GM19328 (cell line): ENCODE measurements around the gene MYL7.

Source experiments
- ATAC-seq: cut with Tn5 transposase; IDR thresholded peaks from one replicate; pipeline ENCODE4 v1.9.1; 2021; ENCODE audit warnings: mild to moderate bottlenecking, moderate library complexity; ENCODE audit not compliant: unreplicated experiment

MYL7 gene

DNA sequence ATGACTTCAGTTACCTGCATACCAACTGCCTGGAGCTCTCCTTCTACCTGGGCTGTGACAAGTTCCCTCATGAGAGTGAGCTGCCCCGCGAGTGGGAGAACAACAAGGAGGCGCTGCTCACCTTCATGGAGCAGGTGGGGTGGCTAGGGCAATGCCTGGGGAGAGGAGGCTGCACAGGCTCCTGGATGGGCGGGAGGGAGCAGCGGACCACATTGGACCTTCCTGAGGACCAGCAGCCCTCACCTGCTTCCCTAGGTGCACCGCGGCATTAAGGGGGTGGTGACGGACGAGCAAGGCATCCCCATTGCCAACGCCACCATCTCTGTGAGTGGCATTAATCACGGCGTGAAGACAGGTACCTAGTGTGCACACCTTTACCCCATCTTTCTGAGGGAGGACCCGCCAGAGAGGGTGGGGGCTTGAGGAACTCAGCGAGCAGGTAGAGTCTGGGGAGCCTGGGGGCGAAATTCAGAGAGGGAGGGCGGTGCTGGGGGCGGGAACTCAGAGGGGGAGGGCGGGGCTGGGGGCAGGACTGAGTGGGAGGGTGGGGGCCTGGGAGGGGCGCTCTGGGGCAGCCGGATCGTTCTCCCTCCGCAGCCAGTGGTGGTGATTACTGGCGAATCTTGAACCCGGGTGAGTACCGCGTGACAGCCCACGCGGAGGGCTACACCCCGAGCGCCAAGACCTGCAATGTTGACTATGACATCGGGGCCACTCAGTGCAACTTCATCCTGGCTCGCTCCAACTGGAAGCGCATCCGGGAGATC lies 28.0 kb downstream of the MYL7 start:
- ATAC-seq = no peak

DNA sequence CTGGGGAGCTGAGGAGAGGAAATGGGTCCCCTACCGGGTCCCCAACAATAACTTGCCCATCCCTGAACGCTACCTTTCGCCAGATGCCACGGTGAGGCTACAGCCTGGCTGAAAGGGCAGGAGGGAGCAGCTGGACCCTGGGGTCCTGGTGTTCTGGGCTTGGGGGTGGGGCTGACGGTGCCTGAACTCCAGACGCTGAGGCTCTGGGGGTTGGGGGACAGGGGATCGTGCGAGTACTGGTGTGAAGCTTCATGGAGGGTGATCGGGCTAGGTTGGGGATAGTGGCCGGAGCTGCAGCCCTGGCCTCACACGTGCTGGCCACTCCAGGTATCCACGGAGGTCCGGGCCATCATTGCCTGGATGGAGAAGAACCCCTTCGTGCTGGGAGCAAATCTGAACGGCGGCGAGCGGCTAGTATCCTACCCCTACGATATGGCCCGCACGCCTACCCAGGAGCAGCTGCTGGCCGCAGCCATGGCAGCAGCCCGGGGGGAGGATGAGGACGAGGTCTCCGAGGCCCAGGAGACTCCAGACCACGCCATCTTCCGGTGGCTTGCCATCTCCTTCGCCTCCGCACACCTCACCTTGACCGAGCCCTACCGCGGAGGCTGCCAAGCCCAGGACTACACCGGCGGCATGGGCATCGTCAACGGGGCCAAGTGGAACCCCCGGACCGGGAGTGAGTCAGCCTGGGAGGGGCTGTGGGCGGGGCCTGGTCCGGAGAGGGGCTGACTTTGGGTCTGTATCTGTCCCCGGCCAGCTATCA lies 28.7 kb downstream of the MYL7 start:
- ATAC-seq = no peak

DNA sequence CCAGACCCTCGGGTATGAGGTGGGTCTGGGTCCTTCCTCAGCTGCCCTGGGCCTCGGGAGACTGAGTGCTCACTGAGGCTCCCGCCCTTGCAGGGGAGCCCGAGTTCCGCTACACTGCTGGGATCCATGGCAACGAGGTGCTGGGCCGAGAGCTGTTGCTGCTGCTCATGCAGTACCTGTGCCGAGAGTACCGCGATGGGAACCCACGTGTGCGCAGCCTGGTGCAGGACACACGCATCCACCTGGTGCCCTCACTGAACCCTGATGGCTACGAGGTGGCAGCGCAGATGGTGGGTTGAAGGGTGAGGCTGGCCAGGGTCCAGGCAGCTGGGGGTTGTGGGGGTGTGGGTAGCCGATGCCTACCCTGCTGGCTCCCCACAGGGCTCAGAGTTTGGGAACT lies 29.4 kb downstream of the MYL7 start:
- ATAC-seq = no peak

DNA sequence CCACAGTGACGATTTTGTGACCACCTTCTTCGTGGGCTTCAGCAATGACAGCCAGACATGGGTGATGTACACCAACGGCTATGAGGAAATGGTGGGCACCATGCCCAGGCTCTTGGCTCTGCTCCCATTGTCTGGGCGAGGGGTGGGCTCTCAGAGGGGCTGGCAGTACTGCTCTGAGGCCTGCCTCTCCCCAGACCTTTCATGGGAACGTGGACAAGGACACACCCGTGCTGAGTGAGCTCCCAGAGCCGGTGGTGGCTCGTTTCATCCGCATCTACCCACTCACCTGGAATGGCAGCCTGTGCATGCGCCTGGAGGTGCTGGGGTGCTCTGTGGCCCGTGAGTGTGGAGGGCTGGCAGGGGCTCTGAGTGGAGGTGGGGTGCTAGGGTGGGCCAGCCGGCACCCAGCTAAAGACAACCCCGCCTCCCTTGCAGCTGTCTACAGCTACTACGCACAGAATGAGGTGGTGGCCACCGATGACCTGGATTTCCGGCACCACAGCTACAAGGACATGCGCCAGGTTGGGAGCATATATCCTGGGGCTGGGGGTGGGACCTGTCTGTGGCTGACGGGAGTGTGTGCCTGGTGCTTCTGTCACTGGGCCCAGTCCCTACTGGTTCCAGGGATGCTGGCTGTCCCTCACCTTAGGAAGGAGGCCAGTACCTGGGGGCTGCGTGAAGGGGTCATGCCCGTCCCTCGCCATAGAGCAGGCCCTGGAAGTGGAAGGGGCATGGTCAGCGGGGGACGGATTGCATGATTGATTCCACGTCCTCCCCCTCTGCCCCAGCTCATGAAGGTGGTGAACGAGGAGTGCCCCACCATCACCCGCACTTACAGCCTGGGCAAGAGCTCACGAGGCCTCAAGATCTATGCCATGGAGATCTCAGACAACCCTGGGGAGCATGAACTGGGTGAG lies 30.2 kb downstream of the MYL7 start:
- no peak for ATAC-seq

DNA sequence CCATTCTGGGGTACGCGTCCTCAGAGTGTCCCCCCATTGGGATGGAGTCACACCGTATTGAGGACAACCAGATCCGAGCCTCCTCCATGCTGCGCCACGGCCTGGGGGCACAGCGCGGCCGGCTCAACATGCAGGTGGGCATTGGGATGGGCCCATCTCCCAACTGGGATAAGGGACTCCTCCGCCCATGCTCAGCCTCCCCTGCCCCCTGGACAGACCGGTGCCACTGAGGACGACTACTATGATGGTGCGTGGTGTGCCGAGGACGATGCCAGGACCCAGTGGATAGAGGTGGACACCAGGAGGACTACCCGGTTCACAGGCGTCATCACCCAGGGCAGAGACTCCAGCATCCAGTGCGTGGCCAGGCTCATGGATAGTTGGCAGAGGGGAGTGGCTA lies 31.1 kb downstream of the MYL7 start:
- no peak for ATAC-seq

DNA sequence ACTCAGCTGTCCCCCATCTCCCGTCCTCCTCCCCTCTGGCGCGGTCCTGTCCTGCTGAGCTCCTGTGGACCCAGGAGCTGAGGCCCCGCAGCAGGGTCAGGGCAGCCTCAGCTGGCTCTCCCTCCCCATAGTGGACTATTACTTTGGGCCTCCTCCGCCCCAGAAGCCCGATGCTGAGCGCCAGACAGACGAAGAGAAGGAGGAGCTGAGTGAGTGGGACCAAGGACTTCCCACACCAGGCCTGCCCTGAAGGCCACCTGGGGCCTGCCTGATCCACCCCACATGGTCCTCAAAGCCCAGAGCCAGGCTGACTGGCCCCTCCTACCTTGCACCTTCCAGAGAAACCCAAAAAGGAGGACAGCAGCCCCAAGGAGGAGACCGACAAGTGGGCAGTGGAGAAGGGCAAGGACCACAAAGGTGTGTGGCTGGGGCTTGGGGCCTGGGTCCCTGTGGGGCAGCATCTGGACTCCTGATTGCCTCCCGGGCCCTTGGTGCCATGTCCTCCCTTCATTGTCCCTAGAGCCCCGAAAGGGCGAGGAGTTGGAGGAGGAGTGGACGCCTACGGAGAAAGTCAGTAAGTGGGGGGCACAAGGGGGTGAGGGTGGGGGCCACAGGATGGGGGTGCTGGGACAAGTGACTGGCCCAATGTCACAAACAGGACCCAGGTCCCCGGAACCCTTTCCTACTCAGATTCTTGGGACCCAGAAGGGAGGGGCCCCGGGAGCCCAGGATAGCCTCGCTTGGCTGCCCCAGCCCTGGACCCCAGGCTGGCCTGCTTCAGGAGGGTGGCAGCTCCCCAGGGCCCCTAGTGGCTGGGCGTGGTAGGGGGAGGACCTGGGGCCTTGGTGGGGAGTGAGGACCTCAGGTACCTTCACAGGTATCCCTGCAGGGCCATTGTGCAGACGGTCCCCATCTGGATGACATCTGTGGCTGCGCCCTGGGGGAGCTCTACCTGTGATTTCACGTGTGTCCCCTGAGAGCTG lies 32.1 kb downstream of the MYL7 start:
- ATAC-seq = no peak

DNA sequence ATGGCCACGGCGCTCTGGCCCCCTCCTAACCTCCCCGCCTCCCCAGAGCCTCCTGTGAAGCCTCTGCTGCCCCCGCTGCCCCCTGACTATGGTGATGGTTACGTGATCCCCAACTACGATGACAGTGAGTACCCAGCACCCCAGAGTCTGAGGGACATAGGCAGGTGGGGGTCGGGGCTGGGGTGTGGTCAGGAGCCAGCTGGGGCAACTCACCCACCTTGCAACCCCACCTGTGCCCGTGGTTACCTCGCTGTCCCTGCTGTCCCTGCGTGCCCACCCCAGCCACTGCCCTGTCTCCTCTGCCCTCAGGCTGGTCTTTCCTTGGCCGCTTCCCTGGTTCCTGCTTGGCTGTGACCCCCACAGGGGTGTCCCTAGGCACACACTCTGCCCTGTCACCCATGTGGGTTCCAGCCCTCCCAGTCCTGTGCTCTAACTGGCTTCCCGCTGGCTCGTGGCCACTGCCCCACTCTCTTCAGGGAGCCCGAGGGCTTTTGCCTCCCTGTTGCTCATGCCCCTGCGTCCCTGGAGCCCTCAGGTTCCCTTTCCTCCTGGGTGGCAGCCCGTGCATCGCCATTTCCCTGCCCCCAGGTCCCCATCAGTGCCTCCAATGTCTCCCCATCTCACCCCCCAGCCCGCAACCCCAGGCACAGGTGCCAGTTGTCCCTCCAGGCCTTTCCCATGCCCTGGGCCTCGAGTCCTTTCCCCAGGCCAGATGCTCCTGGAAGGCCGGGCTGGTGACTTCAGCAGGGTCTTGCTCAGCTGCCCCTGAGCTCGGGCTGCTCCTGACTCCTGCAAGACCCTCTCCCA lies 33.0 kb downstream of the MYL7 start:
- ATAC-seq = no peak

DNA sequence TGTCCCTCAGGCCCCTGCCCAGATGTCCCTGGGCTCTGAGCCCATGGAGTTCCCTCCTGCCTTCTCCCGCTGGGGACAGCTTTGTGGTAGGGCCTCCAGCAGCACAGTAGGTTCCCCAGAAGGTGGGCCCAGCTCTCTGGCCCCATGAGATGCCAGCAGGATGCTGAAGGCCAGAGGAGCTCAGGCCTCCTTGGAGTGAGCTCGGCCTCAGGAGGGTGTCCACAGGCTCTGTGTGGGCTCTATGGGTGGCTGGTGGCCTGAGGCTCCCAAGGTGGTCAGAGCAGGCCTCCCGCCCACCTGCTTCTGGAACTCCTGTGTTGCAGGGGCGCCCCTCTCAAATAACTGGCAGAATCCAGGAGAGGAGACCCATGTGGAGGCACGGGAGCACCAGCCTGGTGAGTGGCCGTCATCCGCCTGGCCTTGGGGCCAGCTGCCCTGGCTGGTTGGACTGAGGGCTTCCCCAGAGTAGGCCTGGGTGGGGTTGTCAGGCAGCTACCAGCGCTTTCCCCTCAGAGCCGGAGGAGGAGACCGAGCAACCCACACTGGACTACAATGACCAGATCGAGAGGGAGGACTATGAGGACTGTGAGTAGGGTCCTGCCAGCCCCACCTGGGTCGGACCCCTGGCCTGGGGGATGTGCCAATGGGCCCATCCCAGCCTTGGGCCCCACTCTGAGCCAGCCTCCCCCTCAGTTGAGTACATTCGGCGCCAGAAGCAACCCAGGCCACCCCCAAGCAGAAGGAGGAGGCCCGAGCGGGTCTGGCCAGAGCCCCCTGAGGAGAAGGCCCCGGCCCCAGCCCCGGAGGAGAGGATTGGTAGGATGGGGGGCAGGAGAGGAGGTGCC lies 33.8 kb downstream of the MYL7 start:
- no peak for ATAC-seq

DNA sequence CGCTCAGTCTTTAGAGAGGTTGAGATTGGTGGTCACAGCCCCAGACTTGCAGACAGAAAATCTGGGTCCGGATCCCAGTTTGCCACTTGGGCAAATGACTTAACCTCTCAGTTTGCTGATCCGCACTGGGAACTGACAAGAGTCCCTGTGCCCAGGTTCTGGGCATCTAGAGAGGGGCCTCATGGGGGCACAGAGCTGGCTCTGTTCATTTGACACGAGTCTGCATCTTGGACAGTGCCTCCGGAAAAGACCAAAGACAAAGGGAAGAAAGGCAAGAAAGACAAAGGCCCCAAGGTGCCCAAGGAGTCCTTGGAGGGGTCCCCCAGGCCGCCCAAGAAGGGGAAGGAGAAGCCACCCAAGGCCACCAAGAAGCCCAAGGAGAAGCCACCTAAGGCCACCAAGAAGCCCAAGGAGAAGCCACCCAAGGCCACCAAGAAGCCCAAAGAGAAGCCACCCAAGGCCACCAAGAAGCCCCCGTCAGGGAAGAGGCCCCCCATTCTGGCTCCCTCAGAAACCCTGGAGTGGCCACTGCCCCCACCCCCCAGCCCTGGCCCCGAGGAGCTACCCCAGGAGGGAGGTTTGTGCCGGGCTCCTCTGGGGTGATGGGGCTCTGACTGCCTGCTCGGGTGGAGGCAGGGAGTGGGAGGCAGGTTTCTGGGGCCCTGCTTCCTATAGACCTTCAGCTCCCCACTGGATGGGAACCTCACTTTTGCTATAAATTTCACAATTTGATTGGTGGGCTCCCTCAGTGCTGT lies 34.6 kb downstream of the MYL7 start:
- ATAC-seq = no peak

DNA sequence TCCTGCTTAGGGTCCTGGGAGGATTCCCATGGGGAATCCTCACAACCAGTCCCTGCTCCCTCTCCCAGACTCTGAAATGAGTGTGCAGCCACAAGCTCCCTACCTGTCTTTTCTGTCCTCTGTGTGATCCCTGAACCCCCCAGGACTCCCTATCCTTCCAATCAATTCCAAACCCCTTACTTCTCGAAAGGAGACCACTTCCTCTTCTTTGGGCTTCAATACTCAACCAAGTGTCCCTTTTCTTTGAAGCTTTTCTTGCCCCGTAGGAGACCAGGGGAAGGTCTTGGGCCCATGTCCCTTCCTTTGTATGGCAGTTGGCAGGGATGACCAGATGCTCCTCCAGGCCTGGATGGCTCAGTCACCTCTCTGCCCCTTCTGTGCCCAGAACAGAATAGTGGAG lies 35.3 kb downstream of the MYL7 start:
- ATAC-seq = no peak

DNA sequence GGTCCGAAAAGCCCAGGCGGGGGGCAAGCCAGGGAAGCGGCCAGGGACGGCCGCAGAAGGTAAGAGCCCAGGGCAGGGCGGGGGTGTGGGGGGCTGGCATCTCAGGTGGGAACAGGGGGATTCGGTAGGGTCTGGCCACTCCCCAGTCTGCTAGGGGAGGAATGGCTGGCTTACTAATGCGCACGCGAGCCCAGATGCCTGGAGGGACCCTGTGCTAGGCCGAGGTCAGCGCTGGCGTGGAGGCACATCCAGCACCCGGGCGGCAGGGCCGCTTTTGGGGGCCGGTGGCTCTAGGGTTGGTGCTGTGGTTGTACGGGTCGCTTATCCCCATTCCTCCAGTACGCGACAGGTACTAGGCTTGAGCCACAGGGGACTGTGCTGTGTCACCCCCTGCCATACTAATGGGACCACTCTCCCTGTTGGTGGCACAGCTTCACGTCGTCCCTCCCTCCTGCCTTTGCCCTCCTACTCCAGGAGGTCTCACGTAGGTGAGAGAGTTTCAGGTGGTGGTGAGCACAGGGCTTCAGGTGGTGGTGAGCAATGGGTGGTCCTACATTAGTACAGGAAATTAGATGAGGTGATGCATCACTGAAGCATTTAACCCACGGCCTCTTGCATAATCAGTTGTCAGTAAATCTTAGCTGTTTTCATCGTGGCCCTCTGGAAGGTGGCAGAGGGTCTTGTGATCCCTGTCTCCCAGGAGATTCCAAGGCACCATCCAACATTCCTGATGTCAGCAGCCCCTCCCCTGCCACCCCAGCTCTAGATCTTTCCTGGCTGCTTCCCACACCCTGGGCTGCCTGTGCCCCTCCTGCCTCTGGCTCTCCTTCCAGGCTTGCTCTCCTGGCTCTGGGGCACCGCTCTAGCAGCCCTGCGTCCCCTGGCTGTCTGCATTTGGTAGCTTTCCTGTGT lies 36.0 kb downstream of the MYL7 start:
- no peak for ATAC-seq

DNA sequence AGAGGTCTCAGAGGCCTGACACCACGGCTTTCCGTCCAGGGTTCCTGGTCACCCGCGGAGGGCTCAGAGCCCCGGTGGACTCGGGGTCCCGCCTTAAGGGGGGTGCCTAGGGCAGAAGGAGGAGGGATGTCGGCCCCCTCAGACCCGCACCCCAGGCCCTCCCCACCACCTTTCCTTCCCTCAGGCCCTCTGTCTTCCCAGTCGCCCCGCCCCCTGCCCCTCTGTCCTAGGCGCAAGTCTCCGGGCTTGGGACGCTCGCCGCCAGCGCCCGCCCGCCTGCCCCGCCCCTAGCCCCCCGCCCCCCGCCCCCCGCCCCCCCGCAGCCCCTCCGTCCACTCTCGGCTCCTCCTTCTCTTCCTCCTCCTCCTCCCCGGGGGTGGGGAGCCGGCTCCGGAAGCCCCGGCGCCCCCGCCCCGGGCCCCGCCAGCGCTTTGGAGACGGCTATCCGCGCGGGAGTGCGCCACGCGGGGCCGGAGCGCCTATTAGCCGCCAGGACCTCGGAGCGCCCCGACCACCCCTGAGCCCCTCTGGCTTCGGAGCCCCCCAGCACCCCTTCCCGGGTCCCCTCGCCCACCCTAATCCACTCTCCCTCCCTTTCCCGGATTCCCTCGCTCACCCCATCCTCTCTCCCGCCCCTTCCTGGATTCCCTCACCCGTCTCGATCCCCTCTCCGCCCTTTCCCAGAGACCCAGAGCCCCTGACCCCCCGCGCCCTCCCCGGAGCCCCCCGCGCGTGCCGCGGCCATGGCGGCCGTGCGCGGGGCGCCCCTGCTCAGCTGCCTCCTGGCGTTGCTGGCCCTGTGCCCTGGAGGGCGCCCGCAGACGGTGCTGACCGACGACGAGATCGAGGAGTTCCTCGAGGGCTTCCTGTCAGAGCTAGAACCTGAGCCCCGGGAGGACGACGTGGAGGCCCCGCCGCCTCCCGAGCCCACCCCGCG lies 36.9 kb downstream of the MYL7 start, which contains the start of gene AEBP1:
AEBP1 (plus strand) TSS at position 423 of the 937 bp plus-strand sequence; CDS start at position 744, 321 bp downstream.
- no peak for ATAC-seq

DNA sequence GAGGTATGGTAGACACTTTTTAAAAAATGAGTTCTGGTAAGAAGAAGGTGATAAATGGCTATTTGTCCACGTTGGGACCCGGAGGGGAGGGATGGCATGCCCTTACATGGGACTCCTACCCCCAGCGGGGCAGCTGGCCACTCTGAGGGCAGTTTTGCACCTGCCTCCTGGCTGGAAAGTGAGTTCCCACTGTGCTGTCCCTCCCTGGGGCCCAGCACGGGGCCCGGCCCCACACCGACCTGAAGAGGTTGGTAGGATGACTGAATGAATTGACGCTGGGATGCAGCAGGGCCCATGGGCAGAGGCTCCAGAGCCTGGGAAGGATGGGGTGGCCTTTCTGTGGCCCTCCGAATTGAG lies 37.6 kb downstream of the MYL7 start:
- no peak for ATAC-seq

DNA sequence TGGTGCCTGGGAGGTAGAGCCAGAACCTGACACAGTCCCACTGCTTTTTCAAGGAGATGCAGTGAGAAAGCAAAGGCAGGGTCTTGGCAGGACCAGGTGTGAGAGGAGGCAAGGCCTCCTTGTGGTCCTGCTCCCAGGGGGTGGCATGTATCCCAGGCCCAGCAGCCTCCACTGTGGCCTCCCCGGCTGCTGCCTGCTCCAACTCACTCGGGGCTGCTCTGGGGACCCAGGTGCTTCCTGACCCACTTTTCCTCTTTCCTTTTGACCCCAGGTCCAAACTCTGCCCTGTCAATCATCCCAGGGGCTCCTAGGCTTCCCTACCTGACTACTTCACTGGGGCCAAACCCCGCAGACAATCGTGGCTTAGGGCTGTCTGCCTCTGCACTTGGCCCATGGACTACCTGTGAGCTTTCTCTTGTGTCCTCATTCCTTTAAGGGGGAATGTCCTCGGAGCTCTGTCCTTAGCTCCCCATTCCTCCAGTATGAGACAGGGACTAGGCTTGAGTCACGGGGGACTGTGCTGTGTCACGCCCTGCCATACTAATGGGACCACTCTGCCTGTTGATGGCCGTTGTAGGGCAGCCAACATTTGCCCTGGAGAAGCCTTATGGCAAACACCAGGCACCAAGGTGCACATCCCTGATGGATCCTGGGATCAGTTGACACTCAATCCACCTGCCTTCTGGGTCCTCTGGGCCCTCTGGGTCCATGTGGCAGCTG lies 38.1 kb downstream of the MYL7 start:
- no peak for ATAC-seq
